Measurements from ENCODE around the gene AICDA.
"Not testable (repeated sequence)": the region's sequence is repeated elsewhere in the genome, so short reads cannot be mapped to it uniquely, and the experiment has no call there.

AICDA gene

GRCh38 chr12:8566525-8566924 lies 46.1 kb downstream of the AICDA start:
- no peak for TF ChIP-seq CTCF (IDR thresholded peaks at IDR 0.05)
- peak overlapping the region in 1 of 2 donors; percentile 47 for H3K27ac ChIP-seq

GRCh38 chr12:8566052-8566451 lies 46.6 kb downstream of the AICDA start:
- not testable (repeated sequence) for DNase-seq (ENCODE audit: low spot score); H3K4me3 ChIP-seq
- H3K27ac ChIP-seq: peak overlapping the region in 1 of 2 donors; percentile 47

More at GRCh38 chr12:8566525-8566924, 46.1 kb downstream of the AICDA start:
- no peak overlapping the region for H3K4me3 ChIP-seq
- no peak for DNase-seq (ENCODE audit: low spot score)

- DNase-seq (ENCODE audit: low spot score): no peak
These were observed 48.0 kb downstream of the AICDA start for GRCh38 chr12:8564656-8565055.

GRCh38 chr12:8563356-8563755 lies 49.3 kb downstream of the AICDA start:
- no peak overlapping the region for H3K4me3 ChIP-seq
- TF ChIP-seq CTCF (IDR thresholded peaks at IDR 0.05): no peak
- H3K27ac ChIP-seq: no peak overlapping the region
- no peak for DNase-seq (ENCODE audit: low spot score)

More at GRCh38 chr12:8564656-8565055, 48.0 kb downstream of the AICDA start:
- H3K27ac ChIP-seq: no peak overlapping the region
- no peak overlapping the region for H3K4me3 ChIP-seq
- TF ChIP-seq CTCF (IDR thresholded peaks at IDR 0.05): no peak

- H3K4me3 ChIP-seq: no peak overlapping the region
- H3K27ac ChIP-seq: no peak overlapping the region
- no peak for DNase-seq (ENCODE audit: low spot score)
- no peak for TF ChIP-seq CTCF (IDR thresholded peaks at IDR 0.05)
These were observed 50.3 kb downstream of the AICDA start for GRCh38 chr12:8562310-8562709.

GRCh38 chr12:8561011-8561410 lies 51.6 kb downstream of the AICDA start:
- TF ChIP-seq CTCF (IDR thresholded peaks at IDR 0.05): no peak
- DNase-seq (ENCODE audit: low spot score): no peak
- Histone ChIP-seq H3K4me3 (no peak overlapping the region), H3K27ac (no peak overlapping the region)

- Histone ChIP-seq H3K4me3 (no peak overlapping the region), H3K27ac (no peak overlapping the region)
- no peak for DNase-seq (ENCODE audit: low spot score)
- no peak for TF ChIP-seq CTCF (IDR thresholded peaks at IDR 0.05)
These were observed 53.0 kb downstream of the AICDA start for GRCh38 chr12:8559676-8560075.

All from coronary artery (tissue), 2 donors.